HEK293T (cell line): ENCODE measurements around the gene CSTPP1.
"Not testable (repeated sequence)": the region's sequence is repeated elsewhere in the genome, so short reads cannot be mapped to it uniquely, and the experiment has no call there.

ENCODE experiments used
- ARNT ChIP-seq: fragments of 450-650 bp; IDR thresholded peaks from 2 replicates; pipeline ENCODE4 v1.6.1; 2017; ENCODE audit warnings: mild to moderate bottlenecking
- CTBP1 ChIP-seq: fragments of 450-650 bp; IDR thresholded peaks from 2 replicates; pipeline ENCODE4 v1.6.1; 2016; ENCODE audit warnings: borderline replicate concordance
- FOXA1 ChIP-seq: fragments of 450-650 bp; IDR thresholded peaks from 2 replicates; pipeline ENCODE4 v1.6.1; 2016; ENCODE audit warnings: mild to moderate bottlenecking
- FOXM1 ChIP-seq: fragments of 450-650 bp; IDR thresholded peaks from 2 replicates; pipeline ENCODE4 v1.6.1; 2017; ENCODE audit warnings: mild to moderate bottlenecking, borderline replicate concordance
- HDGF ChIP-seq: fragments of 450-650 bp; IDR thresholded peaks from 2 replicates; pipeline ENCODE4 v1.6.1; 2017; ENCODE audit warnings: antibody characterized with exemption, borderline replicate concordance
- L3MBTL2 ChIP-seq: fragments of 450-650 bp; conservative IDR thresholded peaks from 2 replicates; pipeline ENCODE4 v1.6.1; 2016; ENCODE audit warnings: mild to moderate bottlenecking
- NFRKB ChIP-seq: fragments of 450-650 bp; IDR thresholded peaks from 2 replicates; pipeline ENCODE4 v1.6.1; 2016; ENCODE audit warnings: mild to moderate bottlenecking, moderate library complexity
- SP1 ChIP-seq: fragments of 450-650 bp; IDR thresholded peaks from 2 replicates; pipeline ENCODE4 v1.6.1; 2017
- SUZ12 ChIP-seq: fragments of 450-650 bp; IDR thresholded peaks from 2 replicates; pipeline ENCODE4 v1.6.1; 2016; ENCODE audit warnings: mild to moderate bottlenecking
- TARDBP ChIP-seq: fragments of 450-650 bp; IDR thresholded peaks from 2 replicates; pipeline ENCODE4 v1.6.1; 2016
- ZNF384 ChIP-seq: fragments of 450-650 bp; IDR thresholded peaks from 2 replicates; pipeline ENCODE4 v1.6.1; 2016
- TF ChIP-seq, protein P1 (sequence below): fragments of 450-650 bp; IDR thresholded peaks from 2 replicates; pipeline ENCODE4 v1.6.1; 2016

- not testable (repeated sequence) for TF ChIP-seq L3MBTL2, NFRKB, SUZ12, CTBP1, FOXM1, HDGF, FOXA1, TARDBP, ARNT, SP1, ZNF384
- TF ChIP-seq, protein P1, sequence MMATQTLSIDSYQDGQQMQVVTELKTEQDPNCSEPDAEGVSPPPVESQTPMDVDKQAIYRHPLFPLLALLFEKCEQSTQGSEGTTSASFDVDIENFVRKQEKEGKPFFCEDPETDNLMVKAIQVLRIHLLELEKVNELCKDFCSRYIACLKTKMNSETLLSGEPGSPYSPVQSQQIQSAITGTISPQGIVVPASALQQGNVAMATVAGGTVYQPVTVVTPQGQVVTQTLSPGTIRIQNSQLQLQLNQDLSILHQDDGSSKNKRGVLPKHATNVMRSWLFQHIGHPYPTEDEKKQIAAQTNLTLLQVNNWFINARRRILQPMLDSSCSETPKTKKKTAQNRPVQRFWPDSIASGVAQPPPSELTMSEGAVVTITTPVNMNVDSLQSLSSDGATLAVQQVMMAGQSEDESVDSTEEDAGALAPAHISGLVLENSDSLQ: not testable (repeated sequence)
Measured at GRCh38 chr11:47208008-47208552, 271.5 kb downstream of the CSTPP1 start.
